H9 (cell line): ENCODE results near the gene AHNAK2. TPM values are rescaled to one million over a fixed set of nuclear protein-coding genes. Genes with fewer than 3 reads are reported as not detected.

Experiments used
- DNase-seq: peaks from one replicate; pipeline ENCODE4 v3.0.0-alpha.2; 2017
- H2AFZ ChIP-seq: one replicate; pipeline ENCODE4 v1.6.1; 2013; ENCODE audit warnings: mild to moderate bottlenecking, low read length, control low read depth, moderate library complexity
- H2AK5ac ChIP-seq: 2 replicates; pipeline ENCODE4 v1.6.1; 2013; ENCODE audit warnings: low read length, control low read depth, mixed read lengths; ENCODE audit not compliant: insufficient read length
- H2BK120ac ChIP-seq: one replicate; pipeline ENCODE4 v1.6.1; 2013; ENCODE audit warnings: low read depth, mild to moderate bottlenecking, low read length, control low read depth, inconsistent platforms; ENCODE audit not compliant: poor library complexity, severe bottlenecking
- H2BK12ac ChIP-seq: 2 replicates; pipeline ENCODE4 v1.6.1; 2013; ENCODE audit warnings: low read length, control low read depth, mixed read lengths, low read depth; ENCODE audit not compliant: insufficient read length
- H2BK15ac ChIP-seq: 2 replicates; pipeline ENCODE4 v1.6.1; 2013; ENCODE audit warnings: low read depth, low read length, control low read depth
- H2BK20ac ChIP-seq: one replicate; pipeline ENCODE4 v1.6.1; 2013; ENCODE audit warnings: low read depth, mild to moderate bottlenecking, low read length, control low read depth, inconsistent platforms; ENCODE audit not compliant: poor library complexity, severe bottlenecking
- H2BK5ac ChIP-seq: 2 replicates; pipeline ENCODE4 v1.6.1; 2013; ENCODE audit warnings: low read length, control low read depth, mixed read lengths; ENCODE audit not compliant: insufficient read length
- H3K14ac ChIP-seq: 2 replicates; pipeline ENCODE4 v1.6.1; 2013; ENCODE audit warnings: low read length, control low read depth; ENCODE audit not compliant: insufficient read depth
- H3K18ac ChIP-seq: 2 replicates; pipeline ENCODE4 v1.6.1; 2013; ENCODE audit warnings: low read depth, mild to moderate bottlenecking, mixed read lengths, low read length, control low read depth; ENCODE audit not compliant: insufficient read length
- H3K23ac ChIP-seq: 2 replicates; pipeline ENCODE4 v1.6.1; 2013; ENCODE audit warnings: low read length, control low read depth, mixed read lengths, low read depth; ENCODE audit not compliant: insufficient read length
- H3K23me2 ChIP-seq: 2 replicates; pipeline ENCODE4 v1.6.1; 2013; ENCODE audit warnings: low read depth, mild to moderate bottlenecking, mixed read lengths, low read length, control low read depth; ENCODE audit not compliant: insufficient read length, poor library complexity, severe bottlenecking
- H3K27ac ChIP-seq: 2 replicates; pipeline ENCODE4 v1.5.1; 2013; ENCODE audit warnings: low read length, control low read depth, mixed read lengths, low read depth; ENCODE audit not compliant: insufficient read length
- H3K27me3 ChIP-seq: 2 replicates; pipeline ENCODE4 v1.6.1; 2013; ENCODE audit warnings: low read length, control low read depth, inconsistent platforms; ENCODE audit not compliant: insufficient read depth
- H3K4ac ChIP-seq: 2 replicates; pipeline ENCODE4 v1.6.1; 2013; ENCODE audit warnings: low read depth, mild to moderate bottlenecking, control low read depth, inconsistent platforms, low read length, moderate library complexity
- H3K4me1 ChIP-seq: 2 replicates; pipeline ENCODE4 v1.6.1; 2013; ENCODE audit warnings: low read length, control low read depth, inconsistent platforms; ENCODE audit not compliant: insufficient read depth
- H3K4me2 ChIP-seq: 2 replicates; pipeline ENCODE4 v1.6.1; 2013; ENCODE audit warnings: low read length, control low read depth, mixed read lengths; ENCODE audit not compliant: insufficient read length, insufficient read depth
- H3K56ac ChIP-seq: 2 replicates; pipeline ENCODE4 v1.6.1; 2013; ENCODE audit warnings: low read depth, mild to moderate bottlenecking, mixed read lengths, low read length, control low read depth; ENCODE audit not compliant: insufficient read length
- H3K79me1 ChIP-seq: 2 replicates; pipeline ENCODE4 v1.6.1; 2013; ENCODE audit warnings: low read depth, mild to moderate bottlenecking, moderate library complexity, low read length, control low read depth, inconsistent platforms; ENCODE audit not compliant: insufficient read depth, poor library complexity, severe bottlenecking
- H3K79me2 ChIP-seq: 2 replicates; pipeline ENCODE4 v1.6.1; 2013; ENCODE audit warnings: low read length, control low read depth, inconsistent platforms; ENCODE audit not compliant: insufficient read depth
- H3K9ac ChIP-seq: 2 replicates; pipeline ENCODE4 v1.6.1; 2013; ENCODE audit warnings: low read length, control low read depth, mixed read lengths; ENCODE audit not compliant: insufficient read length; ENCODE audit errors: extremely low read depth
- H3K9me3 ChIP-seq: one replicate; pipeline ENCODE4 v1.6.1; 2013; ENCODE audit warnings: low read depth, low read length, inconsistent platforms; ENCODE audit not compliant: control insufficient read depth
- H3T11ph ChIP-seq: one replicate; pipeline ENCODE4 v1.6.1; 2013; ENCODE audit warnings: mild to moderate bottlenecking, low read length, control low read depth, inconsistent platforms
- H4K20me1 ChIP-seq: one replicate; pipeline ENCODE4 v1.6.1; 2013; ENCODE audit not compliant: control insufficient read depth, insufficient read length, insufficient read depth
- H4K5ac ChIP-seq: 2 replicates; pipeline ENCODE4 v1.6.1; 2013; ENCODE audit warnings: low read depth, mild to moderate bottlenecking, mixed read lengths, low read length, control low read depth; ENCODE audit not compliant: insufficient read length
- H4K8ac ChIP-seq: replicated peaks from 2 replicates; pipeline ENCODE4 v1.6.1; 2013; ENCODE audit warnings: low read length, control low read depth, mixed read lengths, low read depth; ENCODE audit not compliant: insufficient read length
- H4K91ac ChIP-seq: 2 replicates; pipeline ENCODE4 v1.6.1; 2013; ENCODE audit warnings: low read depth, mild to moderate bottlenecking, moderate library complexity, mixed read lengths, low read length, control low read depth; ENCODE audit not compliant: insufficient read length
- H3K27ac Mint-ChIP-seq, 3 experiments: 2 replicates in 2 of 3; 3 replicates in 1 of 3; pipeline ENCODE4 v1.8.0; 2020 to 2021; ENCODE audit warnings: mixed read lengths in 3 of 3, mild to moderate bottlenecking in 1 of 3, moderate library complexity in 1 of 3
- H3K27me3 Mint-ChIP-seq: 2 replicates; pipeline ENCODE4 v1.8.0; 2021; ENCODE audit warnings: low read depth, mild to moderate bottlenecking, moderate library complexity, mixed read lengths
- H3K36me3 Mint-ChIP-seq, 3 experiments: 2 replicates in 2 of 3; 3 replicates in 1 of 3; pipeline ENCODE4 v1.8.0; 2020 to 2021; ENCODE audit warnings: low read depth in 3 of 3, mixed read lengths in 3 of 3; ENCODE audit not compliant: insufficient read depth in 1 of 3
- H3K4me1 Mint-ChIP-seq, 2 experiments: 2 replicates each; pipeline ENCODE4 v1.8.0; 2020; ENCODE audit warnings: mixed read lengths in 2 of 2
- H3K4me3 Mint-ChIP-seq, 2 experiments: 2 replicates in 1 of 2; 3 replicates in 1 of 2; pipeline ENCODE4 v1.8.0; 2020 to 2021; ENCODE audit warnings: mild to moderate bottlenecking in 2 of 2, mixed read lengths in 2 of 2, moderate library complexity in 1 of 2
- H3K9me3 Mint-ChIP-seq, 2 experiments: 2 replicates in 1 of 2; 3 replicates in 1 of 2; pipeline ENCODE4 v1.8.0; 2020; ENCODE audit warnings: mild to moderate bottlenecking in 2 of 2, mixed read lengths in 2 of 2, moderate library complexity in 1 of 2
- WGBS: extraction: QIAGEN DNeasy Blood & Tissue Kit; methylation state at CpG from one replicate; pipeline ENCODE4 v1.1.7; 2013; ENCODE audit warnings: missing lambda C conversion rate, low lambda C conversion rate, mixed read lengths; ENCODE audit not compliant: insufficient read length; ENCODE audit errors: extremely low coverage; 5-methylcytosine and 5-hydroxymethylcytosine counted together
- total RNA-seq: library from RNA; stranded (reverse); gene quantifications from 2 replicates; pipeline ENCODE4 v1.2.1, GENCODE V29; 2021
- TF ChIP-seq, protein P1 (sequence below): fragments of 200-600 bp; sonication (generic); conservative IDR thresholded peaks from 3 replicates; pipeline ENCODE4 v1.8.0; 2021; ENCODE audit warnings: antibody characterized with exemption, mild to moderate bottlenecking

Gene AHNAK2
- total RNA-seq, 1 experiment from 2014 or later: 2.8 TPM

DNA sequence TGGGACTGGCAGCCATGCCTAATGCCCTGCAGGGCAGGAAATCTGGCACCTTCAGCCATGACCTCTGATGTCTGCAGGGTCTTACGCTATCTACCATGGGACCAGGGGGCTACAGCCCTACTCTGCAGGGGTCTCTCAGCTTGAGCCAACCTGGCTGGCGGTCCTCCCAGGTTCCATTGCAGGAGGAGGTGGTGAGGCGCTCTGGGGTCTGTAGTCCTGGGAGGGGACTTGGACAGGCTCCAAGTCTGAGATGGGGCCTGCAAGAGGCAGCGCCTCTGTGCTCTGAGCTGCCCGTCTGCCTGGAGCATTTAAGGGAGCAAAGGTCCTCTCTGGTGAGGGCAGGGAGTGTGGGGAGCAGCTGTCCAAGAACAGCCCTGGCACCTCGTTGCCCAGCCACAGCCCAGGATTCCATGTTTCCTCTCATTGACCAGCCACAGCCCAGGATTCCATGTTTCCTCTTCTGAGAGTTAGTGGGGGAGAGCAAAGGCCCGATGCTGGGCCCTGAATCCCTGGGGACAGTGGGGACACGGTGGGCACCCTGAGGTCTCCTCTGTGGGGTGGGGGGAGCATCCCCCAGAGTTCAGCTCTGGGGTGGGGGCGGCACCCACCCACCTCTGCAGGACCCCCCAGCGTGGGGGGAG lies 52.8 kb downstream of the AHNAK2 start:
- Histone ChIP-seq H3K79me2 (no peaks in the 10 kb centered on the region), H3K27me3 (peaks cover 3% of the 10 kb centered on the region; the same call in 1 of the 2 replicates), H2BK12ac (no peak overlapping the region), H2BK20ac (no peak overlapping the region), H2BK120ac (no peak overlapping the region), H4K20me1 (no peaks in the 10 kb centered on the region), H3K4ac (no peak overlapping the region), H2AFZ (no peak overlapping the region), H3K18ac (no peak overlapping the region), H4K91ac (no peak overlapping the region), H4K5ac (no peak overlapping the region), H2BK15ac (no peak overlapping the region), H3K4me1 (no peaks in the 10 kb centered on the region; the same call in 1 of the 2 replicates), H3K79me1 (no peaks in the 10 kb centered on the region), H3K9me3 (no peaks in the 10 kb centered on the region), H3K23me2 (no peaks in the 10 kb centered on the region), H3K4me2 (no peak overlapping the region), H2AK5ac (no peak overlapping the region), H3K56ac (no peak overlapping the region), H3K23ac (no peak overlapping the region), H2BK5ac (no peak overlapping the region), H3T11ph (no peak overlapping the region), H3K27ac (no peak overlapping the region), H3K14ac (no peak overlapping the region; the same call in 1 of the 2 replicates), H3K9ac (no peak overlapping the region), H4K8ac (no peak overlapping the region)
- no peaks in the 10 kb centered on the region; a peak in 1 of 5 replicates for H3K9me3 Mint-ChIP-seq
- H3K27me3 Mint-ChIP-seq: peaks cover 16% of the 10 kb centered on the region
- 0 out of 7 replicates have a peak, but pooled peaks cover 0 to 3% (median 0%) of the 10 kb centered on the region in 3 experiments for H3K36me3 Mint-ChIP-seq
- no peak overlapping the region for H3K27ac Mint-ChIP-seq
- no CpG with 5 or more reads among the region's 10 CpGs for WGBS
- H3K4me1 Mint-ChIP-seq: 0 out of 4 replicates have a peak, but pooled peaks cover 0 to 2% of the 10 kb centered on the region in 2 experiments
- no peak overlapping the region for H3K4me3 Mint-ChIP-seq
- no peak for DNase-seq
- TF ChIP-seq, protein P1, sequence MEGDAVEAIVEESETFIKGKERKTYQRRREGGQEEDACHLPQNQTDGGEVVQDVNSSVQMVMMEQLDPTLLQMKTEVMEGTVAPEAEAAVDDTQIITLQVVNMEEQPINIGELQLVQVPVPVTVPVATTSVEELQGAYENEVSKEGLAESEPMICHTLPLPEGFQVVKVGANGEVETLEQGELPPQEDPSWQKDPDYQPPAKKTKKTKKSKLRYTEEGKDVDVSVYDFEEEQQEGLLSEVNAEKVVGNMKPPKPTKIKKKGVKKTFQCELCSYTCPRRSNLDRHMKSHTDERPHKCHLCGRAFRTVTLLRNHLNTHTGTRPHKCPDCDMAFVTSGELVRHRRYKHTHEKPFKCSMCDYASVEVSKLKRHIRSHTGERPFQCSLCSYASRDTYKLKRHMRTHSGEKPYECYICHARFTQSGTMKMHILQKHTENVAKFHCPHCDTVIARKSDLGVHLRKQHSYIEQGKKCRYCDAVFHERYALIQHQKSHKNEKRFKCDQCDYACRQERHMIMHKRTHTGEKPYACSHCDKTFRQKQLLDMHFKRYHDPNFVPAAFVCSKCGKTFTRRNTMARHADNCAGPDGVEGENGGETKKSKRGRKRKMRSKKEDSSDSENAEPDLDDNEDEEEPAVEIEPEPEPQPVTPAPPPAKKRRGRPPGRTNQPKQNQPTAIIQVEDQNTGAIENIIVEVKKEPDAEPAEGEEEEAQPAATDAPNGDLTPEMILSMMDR: no peak
